CD4-positive, alpha-beta T cell treated with Interleukin-15 for 4 hours (primary cell): ENCODE measurements around the gene SPTB.

Experiments
- DNase-seq: peaks from one replicate; pipeline ENCODE4 v3.0.0-alpha.2; 2020; ENCODE audit warnings: low spot score

Gene SPTB

GRCh38 chr14:64729386-64730060 is 150.2 kb downstream of the SPTB start:
- no peak for DNase-seq

- no peak for DNase-seq
These were observed 150.9 kb downstream of the SPTB start for GRCh38 chr14:64728856-64729255.

GRCh38 chr14:64728106-64728505 is 151.6 kb downstream of the SPTB start:
- DNase-seq = no peak

- no peak for DNase-seq
These were observed 152.1 kb downstream of the SPTB start for GRCh38 chr14:64727551-64728071.

- DNase-seq = peak; percentile 62
These were observed 153.2 kb downstream of the SPTB start for GRCh38 chr14:64726585-64726890.

- DNase-seq = no peak
These were observed 153.7 kb downstream of the SPTB start for GRCh38 chr14:64725879-64726584.

- DNase-seq = no peak
These were observed 154.4 kb downstream of the SPTB start for GRCh38 chr14:64725261-64725815.

- no peak for DNase-seq
These were observed 155.2 kb downstream of the SPTB start for GRCh38 chr14:64724578-64724930.

- DNase-seq = peak; percentile 38
These were observed 155.8 kb downstream of the SPTB start for GRCh38 chr14:64723691-64724577.

- peak; percentile 38 for DNase-seq
These were observed 156.8 kb downstream of the SPTB start for GRCh38 chr14:64722842-64723447.

- no peak for DNase-seq
These were observed 157.8 kb downstream of the SPTB start for GRCh38 chr14:64721899-64722298.

- DNase-seq = no peak
These were observed 158.3 kb downstream of the SPTB start for GRCh38 chr14:64721391-64721791.

GRCh38 chr14:64720131-64720576 is 159.6 kb downstream of the SPTB start:
- DNase-seq = no peak

- no peak for DNase-seq
These were observed 160.1 kb downstream of the SPTB start for GRCh38 chr14:64719601-64720000.

- no peak for DNase-seq
These were observed 160.9 kb downstream of the SPTB start for GRCh38 chr14:64718762-64719161.

- no peak for DNase-seq
These were observed 161.8 kb downstream of the SPTB start for GRCh38 chr14:64717870-64718269.

GRCh38 chr14:64715628-64716412 is 163.9 kb downstream of the SPTB start:
- DNase-seq = no peak

GRCh38 chr14:64715146-64715627 is 164.5 kb downstream of the SPTB start:
- no peak for DNase-seq

GRCh38 chr14:64714432-64715025 is 165.2 kb downstream of the SPTB start:
- no peak for DNase-seq

GRCh38 chr14:64713677-64714076 is 166.0 kb downstream of the SPTB start:
- no peak for DNase-seq

GRCh38 chr14:64711039-64711438 is 168.7 kb downstream of the SPTB start:
- no peak for DNase-seq
